HuH-7 (cell line): ENCODE data around the gene TFG.

Experiments
- DNase-seq: peaks from one replicate; pipeline ENCODE4 v3.0.0; 2011; ENCODE audit warnings: low spot score

The TFG gene

DNA sequence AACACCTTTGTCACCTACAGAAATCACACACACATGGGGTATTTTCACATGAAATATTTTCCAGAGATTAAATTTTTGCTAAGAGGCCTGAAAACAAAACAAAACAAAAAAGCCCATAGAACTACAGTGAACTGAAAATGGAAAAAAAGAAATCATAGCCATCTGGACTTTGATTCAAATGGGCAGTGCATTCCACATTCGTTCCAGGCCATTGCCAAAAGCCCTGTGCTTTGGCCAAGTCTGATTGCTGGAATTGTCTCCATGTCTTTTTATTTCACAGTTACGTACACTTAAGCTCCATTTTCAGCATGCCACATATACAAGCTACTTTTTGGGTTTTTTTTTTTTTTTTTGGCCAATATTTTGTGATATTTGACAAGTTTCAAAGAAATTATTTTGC lies 47.1 kb downstream of the TFG start:
- DNase-seq: no peak

DNA sequence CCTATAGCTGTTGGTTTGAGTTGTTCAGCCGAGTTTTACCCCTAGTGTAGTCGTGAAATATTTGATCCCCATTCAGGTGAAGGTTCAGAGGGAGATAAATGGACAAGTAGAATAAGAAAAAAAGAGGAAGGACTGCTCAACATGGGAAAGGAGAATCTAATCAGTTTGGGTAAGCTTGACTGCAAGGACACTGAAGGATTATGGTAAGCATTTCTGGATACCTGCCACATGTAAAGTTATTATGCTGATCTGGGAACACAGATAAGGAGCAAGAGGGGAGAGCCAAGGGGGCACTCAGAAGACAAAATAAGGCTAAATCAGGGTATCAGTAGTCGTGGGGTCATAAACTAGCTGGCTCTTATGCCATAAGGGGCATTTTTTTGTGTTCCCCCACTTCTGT lies 49.9 kb downstream of the TFG start:
- no peak for DNase-seq

DNA sequence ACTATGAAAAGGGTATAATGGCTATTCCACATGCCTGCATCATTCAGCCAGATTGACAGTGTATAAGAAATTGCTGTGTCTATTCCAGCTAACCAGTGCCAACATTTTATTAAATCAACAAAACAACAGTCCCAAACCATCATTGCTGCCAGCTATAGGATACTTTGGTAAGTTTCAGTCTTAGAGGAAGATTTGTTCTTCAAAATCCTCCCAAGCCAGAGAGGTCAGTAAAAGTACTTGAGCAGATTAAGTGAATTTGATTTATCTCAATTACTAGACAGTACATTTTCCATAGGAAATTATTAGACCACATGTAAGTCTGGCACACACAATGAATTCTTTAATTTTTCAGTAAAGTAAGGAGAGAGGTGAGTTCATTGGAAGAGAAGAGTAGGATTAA lies 50.7 kb downstream of the TFG start:
- no peak for DNase-seq

DNA sequence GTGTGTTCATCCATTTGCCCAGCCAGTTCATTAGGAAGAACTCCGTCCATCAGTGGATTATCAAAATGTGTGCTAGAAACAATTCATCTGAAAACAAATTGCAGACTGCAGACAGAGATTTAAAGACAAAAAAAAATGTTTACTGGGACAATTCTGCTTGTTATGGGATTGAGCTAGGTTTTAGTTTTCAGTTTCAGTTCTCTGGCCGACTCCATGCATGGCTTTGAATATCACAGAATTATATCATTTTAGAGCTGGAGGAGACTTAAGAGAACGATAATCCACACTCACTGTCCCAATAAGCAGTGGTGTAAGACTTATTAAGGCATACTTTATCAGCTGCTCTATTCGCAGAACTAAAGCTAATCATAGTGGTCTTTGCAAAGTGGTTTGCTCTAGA lies 51.1 kb downstream of the TFG start:
- no peak for DNase-seq

DNA sequence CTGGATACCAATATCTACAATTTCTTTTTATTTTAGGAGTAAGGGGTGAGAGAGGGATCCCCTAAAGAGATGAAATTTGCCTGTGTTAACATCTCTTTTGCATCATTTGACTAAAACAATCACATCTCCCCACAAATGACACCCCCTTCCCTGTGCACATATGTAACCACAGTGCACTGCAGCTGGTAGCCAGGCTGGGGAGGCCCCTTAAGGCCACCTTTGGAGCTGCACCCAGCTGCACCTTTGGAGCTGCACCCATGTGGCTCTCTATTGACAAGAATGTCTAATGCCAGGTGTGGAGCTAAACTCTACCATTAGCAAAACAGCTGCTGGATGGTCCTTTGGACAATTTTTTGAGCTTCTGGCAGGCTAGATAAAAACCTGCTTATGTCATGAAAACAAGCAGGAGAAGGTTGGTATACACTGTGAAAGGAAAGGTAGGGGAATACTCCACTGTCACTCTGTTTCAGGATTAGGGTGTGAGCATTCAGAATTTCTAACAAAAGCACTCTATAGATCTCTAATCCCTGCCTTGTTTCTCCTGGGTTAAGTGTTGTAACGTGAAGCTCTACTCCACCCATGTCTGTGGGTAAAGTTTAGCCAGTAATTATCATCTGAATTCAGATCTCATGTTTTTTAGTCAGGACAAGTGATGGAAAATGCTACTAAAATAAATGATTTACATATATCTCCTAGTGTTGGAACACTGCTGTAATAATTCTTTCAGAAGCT lies 52.1 kb downstream of the TFG start:
- peak; percentile 39 for DNase-seq

DNA sequence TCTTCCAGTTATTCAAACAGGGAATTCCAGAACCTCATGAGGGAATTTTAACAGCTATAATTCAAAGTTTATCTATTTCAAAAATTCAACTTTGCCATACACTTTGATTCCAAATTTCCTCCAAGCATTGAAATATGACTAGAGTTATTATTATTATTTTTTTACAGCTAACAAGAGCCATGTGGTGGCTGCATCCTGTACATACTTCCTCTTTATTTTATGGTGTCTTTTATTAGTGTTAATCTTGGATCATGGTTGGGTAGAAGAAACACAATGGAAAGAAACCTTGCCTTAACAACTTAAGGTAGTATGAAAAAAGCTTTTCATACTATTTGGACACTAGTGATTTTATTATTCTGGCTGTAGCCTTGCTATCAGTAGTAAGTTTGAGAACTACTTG lies 52.7 kb downstream of the TFG start:
- no peak for DNase-seq

DNA sequence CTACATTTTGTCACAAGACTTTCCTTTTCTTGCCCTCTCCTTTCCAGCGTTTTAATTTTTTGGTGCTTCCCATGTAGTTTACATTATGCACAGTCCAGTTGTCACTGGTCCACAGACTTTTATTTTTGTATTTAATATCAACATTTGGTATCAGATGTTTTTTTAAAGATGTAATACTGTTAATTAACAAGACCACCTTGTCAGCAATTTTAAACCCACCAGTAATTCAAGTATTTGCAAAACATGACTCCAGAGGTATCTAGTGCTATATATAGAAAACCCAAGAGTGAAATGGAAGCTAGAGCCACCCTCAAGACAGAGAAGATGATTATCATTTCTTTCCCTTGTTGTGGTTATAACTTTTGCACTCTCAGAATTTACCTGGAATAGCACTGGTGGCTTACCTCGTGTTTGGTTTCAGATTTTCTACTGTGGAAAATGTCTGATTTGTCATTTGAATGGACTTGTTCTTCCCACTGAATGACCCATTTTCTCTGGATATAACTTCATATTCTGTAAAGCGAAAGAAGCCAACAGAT lies 56.2 kb downstream of the TFG start:
- no peak for DNase-seq

DNA sequence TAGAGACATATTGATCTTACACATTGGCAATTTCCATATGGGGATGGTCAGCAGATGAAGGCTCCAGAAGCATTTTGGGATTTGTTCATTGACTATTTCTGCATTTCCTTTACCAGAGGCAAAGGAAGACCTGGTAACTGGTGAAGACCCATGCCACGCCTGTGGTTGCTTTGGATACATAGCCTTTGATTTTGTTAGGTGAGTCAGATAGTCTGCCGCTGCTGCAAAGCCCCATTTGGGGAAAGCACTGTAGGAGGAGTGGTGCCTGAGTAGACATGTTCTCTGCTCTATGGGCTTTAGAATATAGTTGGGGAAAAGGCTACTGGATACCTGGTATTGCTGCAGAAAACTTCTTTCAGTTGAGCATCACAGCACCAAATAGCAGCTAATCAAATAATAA lies 56.8 kb downstream of the TFG start:
- DNase-seq: no peak

DNA sequence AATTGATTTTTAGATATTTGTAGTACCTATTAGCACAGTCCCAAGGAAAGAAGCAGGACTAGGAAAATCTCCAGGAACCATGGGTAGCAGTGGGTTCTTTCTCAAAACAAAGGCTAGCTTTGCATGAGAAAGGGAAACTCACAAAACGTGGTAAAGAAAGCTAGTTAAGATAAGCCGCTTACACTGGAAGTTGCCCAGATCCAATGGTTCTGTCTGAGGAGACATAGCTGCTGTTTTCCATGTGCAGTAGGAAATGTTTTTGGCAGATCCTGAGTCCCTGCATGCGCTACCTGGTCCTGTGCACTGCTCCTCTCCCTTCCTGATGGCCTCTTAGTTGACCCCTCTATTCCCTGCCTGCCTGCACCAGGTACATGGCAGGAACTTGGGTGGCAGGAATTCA lies 60.4 kb downstream of the TFG start:
- no peak for DNase-seq

DNA sequence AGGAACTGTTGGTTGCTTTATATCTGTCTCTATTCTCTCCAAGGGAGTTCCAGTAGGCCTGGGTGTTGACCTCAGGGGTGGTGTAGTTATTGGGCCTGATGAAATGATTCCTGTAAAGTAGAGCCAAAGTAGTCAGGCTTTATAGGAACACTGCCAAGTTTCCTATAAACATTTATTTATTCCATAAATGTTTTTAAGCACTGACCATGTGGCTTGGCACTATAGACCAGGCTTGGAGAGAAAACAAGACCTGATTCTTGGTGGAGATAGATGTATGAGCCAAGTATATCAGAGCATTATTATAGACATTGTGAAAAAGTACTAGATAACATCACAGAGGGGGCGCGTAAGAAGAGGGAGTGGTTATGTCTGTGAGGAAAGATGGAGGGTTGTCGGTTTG lies 65.9 kb downstream of the TFG start:
- no peak for DNase-seq

DNA sequence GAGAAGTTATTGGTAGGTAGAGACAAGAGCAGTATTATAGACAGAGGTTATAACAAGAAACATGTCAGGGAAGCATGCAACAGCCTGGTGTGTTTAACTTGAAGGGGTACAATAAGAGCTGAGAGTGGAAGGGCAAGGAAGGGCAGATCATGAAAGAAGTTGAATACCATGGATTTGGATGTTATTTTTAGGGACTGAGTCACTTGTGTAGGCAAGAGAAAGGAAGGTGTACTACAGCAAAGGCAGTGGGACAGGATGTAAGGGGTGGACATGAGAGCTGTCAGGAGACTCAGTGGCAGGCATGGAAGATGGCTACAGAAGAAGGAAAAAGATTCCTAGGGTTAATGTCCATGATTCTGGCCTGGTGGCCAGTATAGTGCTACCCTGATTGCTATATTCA lies 66.4 kb downstream of the TFG start:
- no peak for DNase-seq

DNA sequence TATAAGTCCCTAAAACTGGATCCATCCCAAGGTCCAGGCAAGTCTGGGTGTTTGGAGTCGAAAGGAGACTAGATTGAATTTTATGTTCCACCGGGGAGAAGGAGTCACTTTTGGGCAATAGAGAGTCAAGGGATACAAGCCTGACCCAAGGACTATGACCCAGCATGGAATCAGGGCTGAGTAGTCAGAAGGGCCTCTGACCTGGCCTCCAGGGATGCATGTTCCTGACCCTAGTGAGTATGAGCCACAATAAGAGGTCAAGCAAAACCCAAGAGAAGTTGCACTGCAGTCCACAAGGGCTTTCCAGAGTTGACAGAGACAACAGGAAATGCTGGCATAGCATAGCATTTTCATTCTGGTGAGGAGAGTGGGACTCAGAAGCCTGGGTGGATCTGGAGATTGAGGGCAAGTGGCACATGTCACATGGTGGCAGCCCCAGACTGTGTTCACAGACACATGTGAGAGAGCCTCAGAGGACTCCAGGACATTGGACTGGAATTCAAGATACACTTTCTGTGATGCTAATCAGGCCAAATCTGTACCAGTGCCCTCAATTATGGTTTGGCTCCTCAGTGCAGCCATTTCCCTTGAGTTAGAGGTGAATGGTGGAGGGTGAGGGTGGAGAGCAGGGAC lies 66.9 kb downstream of the TFG start:
- DNase-seq: no peak

DNA sequence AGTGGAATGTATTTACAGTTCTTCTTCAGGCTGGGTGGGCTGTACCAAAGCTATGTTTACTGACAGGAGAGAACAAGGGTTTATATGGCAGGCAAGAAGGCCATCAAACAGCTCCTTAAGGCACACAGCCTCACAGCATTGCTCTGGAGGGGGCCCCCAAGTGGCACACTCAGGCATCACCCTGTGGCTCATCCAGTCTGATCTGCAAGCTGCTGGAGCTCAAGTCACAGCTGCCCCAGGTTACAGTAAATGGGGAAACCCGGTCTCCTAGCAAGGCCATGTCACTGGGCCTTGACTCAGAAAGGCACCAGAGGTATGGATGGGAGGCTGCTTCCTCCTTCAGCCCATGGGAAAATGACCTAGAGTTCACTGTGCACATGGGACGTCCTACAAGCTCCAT lies 67.5 kb downstream of the TFG start:
- peak; percentile 23 for DNase-seq

DNA sequence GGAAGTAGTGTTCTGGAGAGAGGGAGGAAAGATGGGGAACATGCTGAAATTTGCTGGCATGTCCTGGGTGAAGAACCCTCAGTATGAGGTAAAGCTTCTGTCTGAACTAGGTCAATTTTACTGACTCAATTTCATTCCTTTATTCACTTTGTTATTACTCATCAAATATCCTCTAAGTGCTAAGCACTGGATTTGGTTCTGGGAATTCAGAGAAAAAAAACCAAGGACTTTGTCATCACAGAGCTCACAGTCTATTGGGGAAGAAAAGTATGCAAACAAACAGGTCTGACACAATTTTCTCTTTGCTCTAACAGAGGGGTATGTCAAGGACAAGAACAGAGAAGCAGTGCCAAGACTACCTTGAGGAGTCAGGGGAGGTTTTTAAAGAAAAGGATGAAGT lies 68.0 kb downstream of the TFG start:
- DNase-seq: no peak

DNA sequence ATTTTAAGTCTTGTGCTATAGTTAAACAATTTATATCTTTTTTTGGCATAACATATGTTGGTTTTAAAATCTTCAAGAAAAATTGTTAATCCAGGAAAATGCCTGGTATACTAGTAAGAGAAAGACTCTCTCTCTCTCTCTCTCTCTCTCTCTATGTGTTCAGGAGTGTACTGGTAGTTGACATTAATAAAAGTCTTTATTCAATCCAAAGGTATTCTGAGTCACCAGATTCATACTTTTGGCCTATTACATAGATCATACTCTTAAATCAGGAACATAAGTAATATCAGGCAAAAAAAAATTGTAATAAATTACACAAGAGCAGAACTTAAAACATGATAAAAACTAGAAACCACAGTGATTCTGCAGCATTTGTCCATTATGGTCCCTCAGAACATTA lies 70.2 kb downstream of the TFG start:
- DNase-seq: no peak

DNA sequence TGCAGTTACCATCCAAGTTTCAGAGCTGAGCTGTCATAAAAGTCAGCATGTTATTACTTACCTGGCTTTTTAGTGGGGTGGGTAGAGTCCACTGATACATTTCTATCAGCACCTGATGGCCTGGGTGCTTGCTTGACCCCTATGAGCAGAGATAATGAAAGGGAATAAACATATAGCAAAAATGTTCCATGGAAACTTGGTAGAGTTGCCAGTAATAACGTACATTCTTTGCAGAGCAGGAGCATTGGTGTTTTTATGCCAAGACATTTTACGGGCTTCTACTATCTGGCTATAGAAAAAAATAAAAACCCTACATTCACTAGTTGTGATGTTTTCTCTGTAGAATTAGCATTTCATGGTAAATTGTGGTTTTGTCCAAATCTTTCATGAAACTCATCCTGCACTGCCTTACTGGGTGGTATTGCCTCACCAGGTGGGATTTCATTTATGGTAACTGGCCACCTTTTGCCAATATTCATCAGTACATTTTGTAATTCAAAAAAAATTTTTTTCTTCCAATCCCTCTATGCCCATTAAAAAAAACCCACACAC lies 70.9 kb downstream of the TFG start:
- DNase-seq: no peak

DNA sequence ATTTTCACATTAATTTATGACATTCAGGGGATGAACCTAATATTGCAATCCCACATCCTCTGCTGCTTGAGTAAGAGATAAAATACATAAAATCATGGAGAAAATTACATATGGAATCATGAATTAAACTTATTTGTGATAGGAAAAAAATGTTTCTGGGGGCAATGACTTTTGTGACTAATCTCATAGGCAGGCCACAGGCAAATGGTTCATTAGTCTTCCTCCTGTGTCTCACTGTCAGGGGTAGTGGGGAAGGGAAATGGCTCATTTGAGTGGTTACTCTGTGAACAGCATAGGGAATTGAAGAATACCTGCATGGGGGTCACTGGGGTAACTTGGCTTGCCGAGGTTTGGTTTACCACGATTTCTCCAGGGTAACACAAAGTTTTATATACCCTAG lies 72.0 kb downstream of the TFG start:
- no peak for DNase-seq

DNA sequence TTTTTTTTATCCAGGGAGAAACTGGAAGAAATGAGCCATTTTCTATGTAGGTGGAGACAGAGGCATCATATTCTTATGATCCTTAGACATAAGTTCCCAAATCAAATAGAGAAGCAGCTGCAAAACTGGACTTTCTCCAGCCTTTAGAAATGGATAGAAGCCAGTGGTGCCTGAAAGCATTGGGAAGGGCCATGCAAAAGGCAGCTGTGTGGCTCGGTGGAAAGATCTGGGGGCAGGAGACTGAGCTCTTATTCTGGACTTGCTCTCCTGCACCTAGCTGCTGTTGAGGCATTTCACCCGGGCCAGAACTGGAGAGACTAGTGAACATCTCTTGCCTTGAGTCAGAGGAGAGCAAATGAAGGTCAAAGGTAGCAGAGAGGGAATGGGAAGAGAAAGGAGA lies 73.1 kb downstream of the TFG start:
- DNase-seq: no peak

DNA sequence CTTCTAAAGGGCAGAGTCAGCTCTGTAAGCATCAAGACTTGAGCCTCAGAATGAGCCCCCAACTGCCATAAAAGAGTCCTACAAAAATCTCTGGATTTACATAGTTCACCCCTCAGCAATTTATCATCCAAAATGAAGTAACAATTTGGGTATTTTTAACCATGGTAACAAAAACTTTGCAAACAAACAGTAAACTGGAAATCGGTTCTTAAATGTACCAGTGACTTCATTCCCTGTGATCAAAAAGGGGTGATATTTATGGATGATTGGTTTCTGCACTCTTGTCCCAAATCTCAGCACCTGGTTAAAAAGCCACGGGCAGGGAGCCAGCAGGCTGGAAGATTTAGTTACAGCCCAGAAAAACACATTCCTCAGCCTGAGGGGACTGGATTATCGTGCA lies 73.6 kb downstream of the TFG start:
- DNase-seq: no peak

DNA sequence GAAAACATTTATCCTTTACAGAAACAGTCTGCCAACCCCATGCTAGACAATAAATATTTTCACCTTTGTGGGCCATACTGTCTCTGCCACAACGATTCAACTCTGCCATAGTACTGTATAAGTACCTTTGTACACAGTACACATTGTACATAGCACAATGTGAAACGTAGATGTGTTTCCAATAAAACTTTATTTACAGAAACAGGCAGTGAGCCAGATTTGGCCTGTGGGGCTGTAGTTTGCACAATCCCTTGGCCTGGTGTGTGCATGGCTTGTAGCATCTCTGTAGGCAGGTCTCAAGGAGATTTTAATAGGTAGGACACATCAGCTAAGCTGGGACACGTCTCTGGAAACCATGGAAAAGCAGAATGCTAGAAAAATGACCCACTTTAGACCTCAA lies 74.3 kb downstream of the TFG start:
- no peak for DNase-seq

DNA sequence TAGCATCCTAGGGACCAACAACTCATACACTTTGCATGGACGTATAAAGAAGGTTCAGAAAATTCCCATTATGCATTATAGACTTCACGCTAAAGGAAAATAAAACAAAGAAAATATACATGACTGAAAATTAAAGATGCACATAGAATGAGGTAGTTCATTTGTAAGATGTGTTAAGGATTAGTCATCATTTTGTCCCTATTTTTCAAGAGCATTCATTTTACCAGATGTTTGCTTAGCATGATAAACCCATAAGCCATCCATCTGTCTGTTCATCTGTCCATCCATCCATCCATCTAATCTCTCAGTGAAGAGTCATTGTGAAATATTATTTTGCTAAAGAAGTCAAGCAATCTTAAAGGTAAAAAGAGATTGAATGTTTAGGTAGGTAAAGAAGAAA lies 80.3 kb downstream of the TFG start:
- DNase-seq: no peak

DNA sequence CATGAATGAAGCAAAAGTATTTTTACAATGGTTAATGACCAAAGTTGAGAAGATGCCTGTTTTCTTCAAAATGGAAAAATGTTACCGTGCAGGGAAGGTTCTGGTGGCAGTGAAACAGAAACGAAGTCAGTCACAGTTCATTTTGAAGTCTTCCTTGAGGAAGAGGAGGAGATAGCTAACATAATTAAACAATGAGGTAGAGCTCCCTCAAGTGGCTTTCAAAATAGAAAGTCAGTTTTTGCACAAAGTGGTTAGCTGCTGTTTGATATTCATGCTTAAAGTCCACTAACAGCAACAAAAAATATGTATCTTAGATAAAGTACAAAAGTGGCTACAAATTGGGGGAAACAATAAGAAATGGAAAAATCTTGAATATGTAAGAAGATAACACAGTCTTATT lies 87.3 kb downstream of the TFG start:
- DNase-seq: no peak

DNA sequence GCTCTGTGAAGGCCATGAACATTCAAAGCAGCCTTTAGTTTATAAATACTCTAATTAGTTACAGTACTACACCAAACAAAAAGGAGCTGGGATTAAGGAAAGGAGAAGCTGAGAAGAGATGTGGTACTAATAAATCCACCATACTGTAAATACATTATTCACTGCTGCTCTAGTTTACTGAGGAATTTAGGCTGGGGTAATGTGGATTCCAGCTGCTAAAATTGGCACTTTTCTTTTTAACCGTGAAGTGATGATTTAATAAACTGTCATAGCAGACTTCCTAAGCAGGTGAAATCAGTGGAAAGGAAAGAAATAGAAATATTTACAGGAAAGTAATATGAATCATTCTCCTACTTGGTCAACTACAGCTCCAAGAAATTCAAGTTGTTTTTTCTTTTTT lies 88.7 kb downstream of the TFG start:
- no peak for DNase-seq
